ENCODE data around the gene IMMP2L. TPM values are rescaled to one million over a fixed set of nuclear protein-coding genes. Genes with fewer than 3 reads are reported as not detected.

IMMP2L gene
- total RNA-seq, 4 donors from 2014 or later, result 2.6 to 69.1 (median 34.7) TPM

GRCh38 chr7:110650328-110650727 is 912.0 kb downstream of the IMMP2L start:
- intact Hi-C loops (cut with DNase I; ENCODE audit: low total_unique reads), result no loop called here
- no peaks in the 10 kb centered on the region for H3K9me3 ChIP-seq

GRCh38 chr7:110647266-110647665 is 915.0 kb downstream of the IMMP2L start:
- Histone ChIP-seq H3K4me1 (no peaks in the 10 kb centered on the region), H3K36me3 (no peaks in the 10 kb centered on the region), H3K27ac (no peak overlapping the region), H3K4me3 (no peak overlapping the region), H3K9me3 (no peaks in the 10 kb centered on the region), H3K27me3 (no peaks in the 10 kb centered on the region)
- no peak for DNase-seq
- intact Hi-C loops (cut with DNase I; ENCODE audit: low total_unique reads), result no loop called here
- TF ChIP-seq POLR2A (IDR thresholded peaks at IDR 0.05) (no peak), CTCF (IDR thresholded peaks at IDR 0.05) (no peak)

More at GRCh38 chr7:110650328-110650727, 912.0 kb downstream of the IMMP2L start:
- Histone ChIP-seq H3K4me1 (no peaks in the 10 kb centered on the region), H3K27ac (no peak overlapping the region), H3K4me3 (no peak overlapping the region), H3K27me3 (no peaks in the 10 kb centered on the region), H3K36me3 (no peaks in the 10 kb centered on the region)
- TF ChIP-seq POLR2A (IDR thresholded peaks at IDR 0.05) (no peak), CTCF (IDR thresholded peaks at IDR 0.05) (no peak)
- DNase-seq, result no peak

GRCh38 chr7:110646804-110647203 is 915.5 kb downstream of the IMMP2L start:
- Histone ChIP-seq H3K4me1 (no peaks in the 10 kb centered on the region), H3K9me3 (no peaks in the 10 kb centered on the region), H3K4me3 (no peak overlapping the region), H3K36me3 (no peaks in the 10 kb centered on the region), H3K27ac (no peak overlapping the region), H3K27me3 (no peaks in the 10 kb centered on the region)
- TF ChIP-seq POLR2A (IDR thresholded peaks at IDR 0.05) (no peak), CTCF (IDR thresholded peaks at IDR 0.05) (no peak)
- no peak for DNase-seq
- intact Hi-C loops (cut with DNase I; ENCODE audit: low total_unique reads), result no loop called here

- Histone ChIP-seq H3K4me3 (no peak overlapping the region), H3K9me3 (no peaks in the 10 kb centered on the region), H3K36me3 (no peaks in the 10 kb centered on the region), H3K27ac (no peak overlapping the region), H3K4me1 (no peaks in the 10 kb centered on the region), H3K27me3 (no peaks in the 10 kb centered on the region)
- intact Hi-C loops (cut with DNase I; ENCODE audit: low total_unique reads), result no loop called here
- TF ChIP-seq POLR2A (IDR thresholded peaks at IDR 0.05), result no peak
- no peak for TF ChIP-seq CTCF (IDR thresholded peaks at IDR 0.05)
- no peak for DNase-seq
These were observed 916.7 kb downstream of the IMMP2L start for GRCh38 chr7:110645616-110646015.

- TF ChIP-seq POLR2A (IDR thresholded peaks at IDR 0.05) (no peak), CTCF (IDR thresholded peaks at IDR 0.05) (no peak)
- H3K27ac ChIP-seq, result no peak overlapping the region
- H3K27me3 ChIP-seq, result no peaks in the 10 kb centered on the region
- no peak for DNase-seq
- H3K4me1 ChIP-seq, result no peaks in the 10 kb centered on the region
- no peaks in the 10 kb centered on the region for H3K9me3 ChIP-seq
- no peak overlapping the region for H3K4me3 ChIP-seq
- intact Hi-C loops (cut with DNase I; ENCODE audit: low total_unique reads), result no loop called here
- no peaks in the 10 kb centered on the region for H3K36me3 ChIP-seq
These were observed 917.2 kb downstream of the IMMP2L start for GRCh38 chr7:110645060-110645459.

Measured in uterus (tissue), 4 donors.